ENCODE measurements around the gene ADAMTS12. TPM values are rescaled to one million over a fixed set of nuclear protein-coding genes. Genes with fewer than 3 reads are reported as not detected.
"Not testable (repeated sequence)": the region's sequence is repeated elsewhere in the genome, so short reads cannot be mapped to it uniquely, and the experiment has no call there.

Gene ADAMTS12
- total RNA-seq, 2 experiments from 2014 or later: not detected

DNA sequence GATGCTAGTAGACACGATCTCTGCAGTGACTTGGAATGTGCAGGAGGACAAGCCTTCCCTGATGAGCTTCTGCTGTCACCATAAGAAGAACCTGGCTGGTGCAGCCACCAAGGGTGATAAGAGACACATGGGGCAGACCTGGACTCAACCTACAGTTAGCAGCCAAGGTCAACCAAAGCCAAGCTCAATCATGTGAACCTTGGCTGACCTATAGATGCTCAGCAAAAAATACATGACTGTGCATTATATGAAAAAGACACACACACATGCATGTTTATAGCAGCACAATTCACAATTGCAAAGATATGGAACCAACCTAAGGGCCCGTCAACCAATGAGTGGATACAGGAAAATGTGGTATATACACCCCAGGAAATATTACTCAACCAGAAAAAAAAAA is 364.1 kb downstream of the ADAMTS12 start:
- Mint-ChIP-seq H3K4me3 (no peak overlapping the region), H3K9me3 (no peaks in the 10 kb centered on the region), H3K27ac (no peak overlapping the region), H3K27me3 (no peaks in the 10 kb centered on the region), H3K36me3 (ENCODE audit: low read depth) (no peaks in the 10 kb centered on the region), H3K4me1 (ENCODE audit: low read depth) (no peaks in the 10 kb centered on the region)
- ChIA-PET POLR2A (interaction anchor here (1.1 kb wide), 1 partner anchor 184 kb away, joined by 3 read pairs; no protein-coding TSS in a partner anchor), CTCF (no interaction called here)
- intact Hi-C loops (cut with micrococcal nuclease): no loop called here
- ATAC-seq (no peak), DNase-seq (no peak)
- TF ChIP-seq, protein P1, sequence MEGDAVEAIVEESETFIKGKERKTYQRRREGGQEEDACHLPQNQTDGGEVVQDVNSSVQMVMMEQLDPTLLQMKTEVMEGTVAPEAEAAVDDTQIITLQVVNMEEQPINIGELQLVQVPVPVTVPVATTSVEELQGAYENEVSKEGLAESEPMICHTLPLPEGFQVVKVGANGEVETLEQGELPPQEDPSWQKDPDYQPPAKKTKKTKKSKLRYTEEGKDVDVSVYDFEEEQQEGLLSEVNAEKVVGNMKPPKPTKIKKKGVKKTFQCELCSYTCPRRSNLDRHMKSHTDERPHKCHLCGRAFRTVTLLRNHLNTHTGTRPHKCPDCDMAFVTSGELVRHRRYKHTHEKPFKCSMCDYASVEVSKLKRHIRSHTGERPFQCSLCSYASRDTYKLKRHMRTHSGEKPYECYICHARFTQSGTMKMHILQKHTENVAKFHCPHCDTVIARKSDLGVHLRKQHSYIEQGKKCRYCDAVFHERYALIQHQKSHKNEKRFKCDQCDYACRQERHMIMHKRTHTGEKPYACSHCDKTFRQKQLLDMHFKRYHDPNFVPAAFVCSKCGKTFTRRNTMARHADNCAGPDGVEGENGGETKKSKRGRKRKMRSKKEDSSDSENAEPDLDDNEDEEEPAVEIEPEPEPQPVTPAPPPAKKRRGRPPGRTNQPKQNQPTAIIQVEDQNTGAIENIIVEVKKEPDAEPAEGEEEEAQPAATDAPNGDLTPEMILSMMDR (IDR thresholded peaks at IDR 0.05): no peak

DNA sequence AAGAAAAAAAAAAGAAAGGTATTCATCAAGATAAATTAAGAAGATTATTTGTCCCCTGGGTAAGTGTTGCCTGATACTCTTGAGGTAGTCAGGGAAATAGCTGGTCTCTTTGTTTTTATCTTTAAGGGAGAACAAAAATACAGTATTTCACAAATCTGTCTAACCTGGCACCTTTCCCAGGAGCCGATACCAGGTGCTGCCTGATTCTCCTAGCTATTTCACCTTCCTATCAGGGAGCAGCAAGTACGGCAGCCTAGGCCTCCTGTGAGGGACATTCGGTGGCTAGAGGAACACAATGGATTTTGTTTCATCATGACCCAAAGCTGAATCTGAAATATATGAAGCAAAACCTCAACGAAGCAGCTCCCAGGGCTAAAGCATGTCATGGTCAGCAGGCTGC is 365.0 kb downstream of the ADAMTS12 start:
- Mint-ChIP-seq H3K36me3 (ENCODE audit: low read depth) (no peaks in the 10 kb centered on the region), H3K9me3 (no peaks in the 10 kb centered on the region), H3K4me1 (ENCODE audit: low read depth) (no peaks in the 10 kb centered on the region), H3K27ac (no peak overlapping the region), H3K27me3 (no peaks in the 10 kb centered on the region), H3K4me3 (no peak overlapping the region)
- intact Hi-C loops (cut with micrococcal nuclease): no loop called here
- ChIA-PET CTCF (no interaction called here), POLR2A (no interaction called here)
- no peak for ATAC-seq
- no peak for DNase-seq
- TF ChIP-seq, protein P1 (IDR thresholded peaks at IDR 0.05): no peak

DNA sequence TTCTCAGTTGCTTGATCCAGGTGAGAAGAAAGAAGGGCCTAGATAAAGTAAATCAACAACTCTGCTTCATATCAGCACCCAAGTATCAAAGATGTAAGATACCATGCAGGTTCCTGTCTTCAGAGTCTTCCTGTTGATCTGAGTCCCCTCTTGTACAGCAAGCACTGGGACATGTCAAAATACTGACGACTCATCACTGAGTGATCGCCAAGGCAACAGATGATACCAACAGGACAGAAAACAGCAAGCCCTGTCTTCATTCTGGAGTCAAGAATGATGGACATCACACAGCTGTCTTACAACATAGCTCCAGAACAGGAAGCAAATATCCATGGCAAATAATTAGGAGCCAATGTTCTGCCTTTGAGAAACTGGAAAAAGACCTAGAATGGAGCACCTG is 367.3 kb downstream of the ADAMTS12 start:
- H3K4me3 Mint-ChIP-seq: no peak overlapping the region
- H3K9me3 Mint-ChIP-seq: no peaks in the 10 kb centered on the region
- intact Hi-C loops (cut with micrococcal nuclease): no loop called here
- TF ChIP-seq, protein P1 (IDR thresholded peaks at IDR 0.05): no peak
- no peaks in the 10 kb centered on the region for H3K27me3 Mint-ChIP-seq
- no peaks in the 10 kb centered on the region for H3K36me3 Mint-ChIP-seq (ENCODE audit: low read depth)
- DNase-seq: no peak
- POLR2A ChIA-PET: no interaction called here
- CTCF ChIA-PET: no interaction called here
- no peak overlapping the region for H3K27ac Mint-ChIP-seq
- ATAC-seq: no peak
- H3K4me1 Mint-ChIP-seq (ENCODE audit: low read depth): no peaks in the 10 kb centered on the region

DNA sequence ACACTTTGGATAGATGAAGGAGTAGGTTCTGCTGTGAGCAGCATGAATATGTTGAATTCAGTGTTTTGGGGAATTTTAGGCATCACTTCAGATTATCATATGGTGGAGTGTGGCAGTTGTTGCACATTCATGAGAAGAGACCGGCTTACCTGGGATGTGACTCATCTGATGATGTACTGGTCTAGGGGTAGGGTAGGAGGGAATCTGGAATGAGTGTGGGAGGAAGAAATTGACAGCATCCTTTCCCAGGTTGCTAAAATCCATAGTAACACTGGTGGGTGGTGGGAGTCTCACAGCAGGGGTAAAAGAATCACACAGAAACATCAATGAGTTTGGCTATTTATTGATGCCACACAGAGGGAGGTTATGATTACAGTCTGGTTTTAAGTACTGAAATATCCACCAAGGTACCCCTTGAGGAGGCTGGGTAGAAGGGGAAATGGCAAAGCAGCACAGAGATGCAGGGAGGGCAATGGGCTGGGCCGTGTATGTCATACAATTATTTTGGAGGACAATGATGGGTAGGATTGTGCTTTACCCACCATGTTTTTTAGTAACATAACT is 368.5 kb downstream of the ADAMTS12 start:
- Mint-ChIP-seq H3K4me1 (ENCODE audit: low read depth) (no peaks in the 10 kb centered on the region), H3K27ac (no peak overlapping the region), H3K4me3 (no peak overlapping the region), H3K9me3 (peaks cover 3% of the 10 kb centered on the region), H3K36me3 (ENCODE audit: low read depth) (no peaks in the 10 kb centered on the region), H3K27me3 (no peaks in the 10 kb centered on the region)
- DNase-seq (no peak), ATAC-seq (no peak)
- intact Hi-C loops (cut with micrococcal nuclease): no loop called here
- ChIA-PET CTCF (no interaction called here), POLR2A (no interaction called here)
- TF ChIP-seq, protein P1 (IDR thresholded peaks at IDR 0.05): no peak

DNA sequence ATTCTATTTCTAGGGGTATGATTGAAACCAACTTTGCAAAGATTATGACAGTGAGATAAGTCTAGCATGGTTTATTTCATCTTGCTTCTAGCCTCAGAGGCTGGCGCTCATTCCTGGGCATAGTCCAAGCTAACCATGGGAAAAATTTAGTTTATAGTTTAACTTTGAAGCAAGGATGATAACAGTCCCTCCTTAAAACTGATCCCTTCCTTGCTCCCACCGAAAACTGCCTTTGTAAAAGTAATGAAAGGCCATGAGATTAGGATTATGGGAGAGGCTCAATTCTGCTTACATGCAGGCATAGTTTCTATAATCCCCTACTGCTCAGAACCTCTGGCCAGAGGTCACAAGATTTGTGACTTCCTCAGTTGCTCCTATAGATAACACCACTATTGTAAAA is 375.4 kb downstream of the ADAMTS12 start:
- Mint-ChIP-seq H3K4me1 (ENCODE audit: low read depth) (no peaks in the 10 kb centered on the region), H3K36me3 (ENCODE audit: low read depth) (no peaks in the 10 kb centered on the region), H3K4me3 (no peak overlapping the region), H3K9me3 (peaks cover 3% of the 10 kb centered on the region), H3K27ac (no peak overlapping the region), H3K27me3 (no peaks in the 10 kb centered on the region)
- no peak for ATAC-seq
- ChIA-PET CTCF (no interaction called here), POLR2A (no interaction called here)
- TF ChIP-seq, protein P1 (IDR thresholded peaks at IDR 0.05): no peak
- intact Hi-C loops (cut with micrococcal nuclease): no loop called here
- no peak for DNase-seq

DNA sequence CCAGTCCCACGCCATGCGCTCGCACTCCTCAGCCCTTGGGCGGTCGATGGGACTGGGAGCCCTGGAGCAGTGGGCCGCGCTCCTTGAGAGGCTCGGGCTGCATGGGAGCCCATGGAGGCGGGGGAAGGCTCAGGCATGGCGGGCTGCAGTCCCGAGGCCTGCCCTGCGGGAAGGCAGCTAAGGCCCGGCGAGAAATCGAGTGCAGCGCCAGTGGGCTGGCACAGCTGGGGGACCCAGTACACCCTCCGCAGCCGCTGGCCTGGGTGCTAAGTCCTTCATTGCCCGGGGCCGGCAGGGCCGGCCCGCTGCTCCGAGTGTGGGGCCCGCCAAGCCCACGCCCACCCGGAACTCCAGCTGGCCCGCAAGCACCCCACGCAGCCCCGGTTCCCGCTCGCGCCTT is 376.4 kb downstream of the ADAMTS12 start:
- H3K27me3 Mint-ChIP-seq; DNase-seq; intact Hi-C loops (cut with micrococcal nuclease); H3K27ac Mint-ChIP-seq; H3K9me3 Mint-ChIP-seq; H3K4me3 Mint-ChIP-seq; POLR2A ChIA-PET; ATAC-seq; H3K36me3 Mint-ChIP-seq (ENCODE audit: low read depth); H3K4me1 Mint-ChIP-seq (ENCODE audit: low read depth): not testable (repeated sequence)
- CTCF ChIA-PET: interaction anchor here (0.6 kb wide), 1 partner anchor 15 kb away, joined by 3 read pairs; no protein-coding TSS in a partner anchor

Measured in activated CD8-positive, alpha-beta T cell treated with anti-CD3 and anti-CD28 coated beads for 36 hours (primary cell).